ENCODE data around the gene CYP26C1. TPM values are rescaled to one million over a fixed set of nuclear protein-coding genes. Genes with fewer than 3 reads are reported as not detected.

CYP26C1 gene
- total RNA-seq, 1 experiment from 2014 or later = 0.11 TPM

DNA sequence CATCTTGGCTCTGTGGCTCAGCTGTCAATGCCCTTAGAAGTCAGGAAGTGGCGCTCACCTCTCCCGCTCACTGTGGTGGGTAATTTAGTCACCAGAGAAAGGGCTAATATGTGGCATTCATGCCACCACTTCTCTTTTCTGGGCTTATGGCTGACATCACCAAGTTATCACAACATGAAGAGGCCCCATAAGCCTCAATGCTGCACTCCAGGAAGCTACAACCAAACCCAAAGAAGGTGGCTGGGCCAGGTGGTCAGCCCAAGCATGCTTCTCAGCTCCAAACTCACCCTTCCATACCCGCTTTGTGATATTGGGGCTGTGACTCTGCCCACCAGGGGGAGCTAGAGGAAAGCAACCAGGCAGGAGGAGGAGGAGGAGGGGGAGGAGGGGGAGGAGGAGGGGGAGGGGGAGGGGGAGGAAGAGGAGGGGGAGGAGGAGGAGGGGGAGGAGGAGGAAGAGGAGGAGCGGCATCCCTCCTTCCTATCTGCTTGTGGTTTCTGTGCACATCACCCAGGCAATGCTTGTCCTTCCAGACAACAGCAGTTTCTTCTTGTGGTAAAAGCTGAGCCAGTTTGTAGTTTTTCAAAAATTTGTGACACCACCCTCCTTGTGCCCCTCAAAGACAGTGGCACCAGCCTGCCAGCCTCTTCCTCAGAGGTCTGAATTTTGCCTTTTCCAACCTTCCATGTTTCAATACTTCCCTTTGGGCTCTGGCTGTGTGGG is 55.2 kb downstream of the CYP26C1 start:
- ChIA-PET POLR2A (no interaction called here), CTCF (interaction anchor here (0.5 to 3.2 kb wide), 64 partner anchors 9 to 546 kb away, joined by 3 to 47 read pairs (median 5); partner anchors contain the start of gene CYP26A1)
- ATAC-seq (peak; percentile 93), DNase-seq (ENCODE audit: low spot score) (peak; percentile 88)
- peaks cover 12% of the 10 kb centered on the region for H3K4me1 Mint-ChIP-seq
- H3K27me3 Mint-ChIP-seq (ENCODE audit: low read depth) = peaks cover 15% of the 10 kb centered on the region
- no peak overlapping the region for H3K4me3 Mint-ChIP-seq
- no peaks in the 10 kb centered on the region for H3K9me3 Mint-ChIP-seq
- no peak overlapping the region for H3K27ac Mint-ChIP-seq
- no peaks in the 10 kb centered on the region for H3K36me3 Mint-ChIP-seq
- TF ChIP-seq, protein P1, sequence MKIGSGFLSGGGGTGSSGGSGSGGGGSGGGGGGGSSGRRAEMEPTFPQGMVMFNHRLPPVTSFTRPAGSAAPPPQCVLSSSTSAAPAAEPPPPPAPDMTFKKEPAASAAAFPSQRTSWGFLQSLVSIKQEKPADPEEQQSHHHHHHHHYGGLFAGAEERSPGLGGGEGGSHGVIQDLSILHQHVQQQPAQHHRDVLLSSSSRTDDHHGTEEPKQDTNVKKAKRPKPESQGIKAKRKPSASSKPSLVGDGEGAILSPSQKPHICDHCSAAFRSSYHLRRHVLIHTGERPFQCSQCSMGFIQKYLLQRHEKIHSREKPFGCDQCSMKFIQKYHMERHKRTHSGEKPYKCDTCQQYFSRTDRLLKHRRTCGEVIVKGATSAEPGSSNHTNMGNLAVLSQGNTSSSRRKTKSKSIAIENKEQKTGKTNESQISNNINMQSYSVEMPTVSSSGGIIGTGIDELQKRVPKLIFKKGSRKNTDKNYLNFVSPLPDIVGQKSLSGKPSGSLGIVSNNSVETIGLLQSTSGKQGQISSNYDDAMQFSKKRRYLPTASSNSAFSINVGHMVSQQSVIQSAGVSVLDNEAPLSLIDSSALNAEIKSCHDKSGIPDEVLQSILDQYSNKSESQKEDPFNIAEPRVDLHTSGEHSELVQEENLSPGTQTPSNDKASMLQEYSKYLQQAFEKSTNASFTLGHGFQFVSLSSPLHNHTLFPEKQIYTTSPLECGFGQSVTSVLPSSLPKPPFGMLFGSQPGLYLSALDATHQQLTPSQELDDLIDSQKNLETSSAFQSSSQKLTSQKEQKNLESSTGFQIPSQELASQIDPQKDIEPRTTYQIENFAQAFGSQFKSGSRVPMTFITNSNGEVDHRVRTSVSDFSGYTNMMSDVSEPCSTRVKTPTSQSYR (CRISPR knock-in tag; IDR thresholded peaks at IDR 0.05) = no peak
- TF ChIP-seq ZNF219 (CRISPR knock-in tag; IDR thresholded peaks at IDR 0.05; ENCODE audit: borderline replicate concordance) (no peak), TEAD4 (CRISPR knock-in tag; IDR thresholded peaks at IDR 0.05) (no peak), ZMAT4 (CRISPR knock-in tag; IDR thresholded peaks at IDR 0.05) (no peak), NR3C1 (CRISPR knock-in tag; conservative IDR thresholded peaks at IDR 0.05; ENCODE audit: low read depth) (no peak), ERG (CRISPR knock-in tag; IDR thresholded peaks at IDR 0.05) (no peak), USF1 (CRISPR knock-in tag; IDR thresholded peaks at IDR 0.05) (no peak), HMGXB4 (CRISPR knock-in tag; IDR thresholded peaks at IDR 0.05) (0 out of 2 replicates have a peak, but pooled peaks have one; percentile 41), NFE2L1 (CRISPR knock-in tag; IDR thresholded peaks at IDR 0.05) (no peak), ESRRA (CRISPR knock-in tag; IDR thresholded peaks at IDR 0.05; ENCODE audit: borderline replicate concordance) (no peak), PRRX2 (CRISPR knock-in tag; IDR thresholded peaks at IDR 0.05) (no peak), IRF2 (CRISPR knock-in tag; IDR thresholded peaks at IDR 0.05; ENCODE audit: borderline replicate concordance, low read depth) (no peak)
- TF ChIP-seq, protein P2, sequence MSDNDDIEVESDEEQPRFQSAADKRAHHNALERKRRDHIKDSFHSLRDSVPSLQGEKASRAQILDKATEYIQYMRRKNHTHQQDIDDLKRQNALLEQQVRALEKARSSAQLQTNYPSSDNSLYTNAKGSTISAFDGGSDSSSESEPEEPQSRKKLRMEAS (CRISPR knock-in tag; IDR thresholded peaks at IDR 0.05) = peak; percentile 66; the same call in 1 of the 2 replicates
- TF ChIP-seq, protein P3, sequence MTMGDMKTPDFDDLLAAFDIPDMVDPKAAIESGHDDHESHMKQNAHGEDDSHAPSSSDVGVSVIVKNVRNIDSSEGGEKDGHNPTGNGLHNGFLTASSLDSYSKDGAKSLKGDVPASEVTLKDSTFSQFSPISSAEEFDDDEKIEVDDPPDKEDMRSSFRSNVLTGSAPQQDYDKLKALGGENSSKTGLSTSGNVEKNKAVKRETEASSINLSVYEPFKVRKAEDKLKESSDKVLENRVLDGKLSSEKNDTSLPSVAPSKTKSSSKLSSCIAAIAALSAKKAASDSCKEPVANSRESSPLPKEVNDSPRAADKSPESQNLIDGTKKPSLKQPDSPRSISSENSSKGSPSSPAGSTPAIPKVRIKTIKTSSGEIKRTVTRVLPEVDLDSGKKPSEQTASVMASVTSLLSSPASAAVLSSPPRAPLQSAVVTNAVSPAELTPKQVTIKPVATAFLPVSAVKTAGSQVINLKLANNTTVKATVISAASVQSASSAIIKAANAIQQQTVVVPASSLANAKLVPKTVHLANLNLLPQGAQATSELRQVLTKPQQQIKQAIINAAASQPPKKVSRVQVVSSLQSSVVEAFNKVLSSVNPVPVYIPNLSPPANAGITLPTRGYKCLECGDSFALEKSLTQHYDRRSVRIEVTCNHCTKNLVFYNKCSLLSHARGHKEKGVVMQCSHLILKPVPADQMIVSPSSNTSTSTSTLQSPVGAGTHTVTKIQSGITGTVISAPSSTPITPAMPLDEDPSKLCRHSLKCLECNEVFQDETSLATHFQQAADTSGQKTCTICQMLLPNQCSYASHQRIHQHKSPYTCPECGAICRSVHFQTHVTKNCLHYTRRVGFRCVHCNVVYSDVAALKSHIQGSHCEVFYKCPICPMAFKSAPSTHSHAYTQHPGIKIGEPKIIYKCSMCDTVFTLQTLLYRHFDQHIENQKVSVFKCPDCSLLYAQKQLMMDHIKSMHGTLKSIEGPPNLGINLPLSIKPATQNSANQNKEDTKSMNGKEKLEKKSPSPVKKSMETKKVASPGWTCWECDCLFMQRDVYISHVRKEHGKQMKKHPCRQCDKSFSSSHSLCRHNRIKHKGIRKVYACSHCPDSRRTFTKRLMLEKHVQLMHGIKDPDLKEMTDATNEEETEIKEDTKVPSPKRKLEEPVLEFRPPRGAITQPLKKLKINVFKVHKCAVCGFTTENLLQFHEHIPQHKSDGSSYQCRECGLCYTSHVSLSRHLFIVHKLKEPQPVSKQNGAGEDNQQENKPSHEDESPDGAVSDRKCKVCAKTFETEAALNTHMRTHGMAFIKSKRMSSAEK (CRISPR knock-in tag; IDR thresholded peaks at IDR 0.05; ENCODE audit: borderline replicate concordance) = no peak
- TF ChIP-seq, protein P4, sequence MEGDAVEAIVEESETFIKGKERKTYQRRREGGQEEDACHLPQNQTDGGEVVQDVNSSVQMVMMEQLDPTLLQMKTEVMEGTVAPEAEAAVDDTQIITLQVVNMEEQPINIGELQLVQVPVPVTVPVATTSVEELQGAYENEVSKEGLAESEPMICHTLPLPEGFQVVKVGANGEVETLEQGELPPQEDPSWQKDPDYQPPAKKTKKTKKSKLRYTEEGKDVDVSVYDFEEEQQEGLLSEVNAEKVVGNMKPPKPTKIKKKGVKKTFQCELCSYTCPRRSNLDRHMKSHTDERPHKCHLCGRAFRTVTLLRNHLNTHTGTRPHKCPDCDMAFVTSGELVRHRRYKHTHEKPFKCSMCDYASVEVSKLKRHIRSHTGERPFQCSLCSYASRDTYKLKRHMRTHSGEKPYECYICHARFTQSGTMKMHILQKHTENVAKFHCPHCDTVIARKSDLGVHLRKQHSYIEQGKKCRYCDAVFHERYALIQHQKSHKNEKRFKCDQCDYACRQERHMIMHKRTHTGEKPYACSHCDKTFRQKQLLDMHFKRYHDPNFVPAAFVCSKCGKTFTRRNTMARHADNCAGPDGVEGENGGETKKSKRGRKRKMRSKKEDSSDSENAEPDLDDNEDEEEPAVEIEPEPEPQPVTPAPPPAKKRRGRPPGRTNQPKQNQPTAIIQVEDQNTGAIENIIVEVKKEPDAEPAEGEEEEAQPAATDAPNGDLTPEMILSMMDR (IDR thresholded peaks at IDR 0.05) = peak; percentile 47; the same call in 1 of the 2 replicates
- TF ChIP-seq, protein P5, sequence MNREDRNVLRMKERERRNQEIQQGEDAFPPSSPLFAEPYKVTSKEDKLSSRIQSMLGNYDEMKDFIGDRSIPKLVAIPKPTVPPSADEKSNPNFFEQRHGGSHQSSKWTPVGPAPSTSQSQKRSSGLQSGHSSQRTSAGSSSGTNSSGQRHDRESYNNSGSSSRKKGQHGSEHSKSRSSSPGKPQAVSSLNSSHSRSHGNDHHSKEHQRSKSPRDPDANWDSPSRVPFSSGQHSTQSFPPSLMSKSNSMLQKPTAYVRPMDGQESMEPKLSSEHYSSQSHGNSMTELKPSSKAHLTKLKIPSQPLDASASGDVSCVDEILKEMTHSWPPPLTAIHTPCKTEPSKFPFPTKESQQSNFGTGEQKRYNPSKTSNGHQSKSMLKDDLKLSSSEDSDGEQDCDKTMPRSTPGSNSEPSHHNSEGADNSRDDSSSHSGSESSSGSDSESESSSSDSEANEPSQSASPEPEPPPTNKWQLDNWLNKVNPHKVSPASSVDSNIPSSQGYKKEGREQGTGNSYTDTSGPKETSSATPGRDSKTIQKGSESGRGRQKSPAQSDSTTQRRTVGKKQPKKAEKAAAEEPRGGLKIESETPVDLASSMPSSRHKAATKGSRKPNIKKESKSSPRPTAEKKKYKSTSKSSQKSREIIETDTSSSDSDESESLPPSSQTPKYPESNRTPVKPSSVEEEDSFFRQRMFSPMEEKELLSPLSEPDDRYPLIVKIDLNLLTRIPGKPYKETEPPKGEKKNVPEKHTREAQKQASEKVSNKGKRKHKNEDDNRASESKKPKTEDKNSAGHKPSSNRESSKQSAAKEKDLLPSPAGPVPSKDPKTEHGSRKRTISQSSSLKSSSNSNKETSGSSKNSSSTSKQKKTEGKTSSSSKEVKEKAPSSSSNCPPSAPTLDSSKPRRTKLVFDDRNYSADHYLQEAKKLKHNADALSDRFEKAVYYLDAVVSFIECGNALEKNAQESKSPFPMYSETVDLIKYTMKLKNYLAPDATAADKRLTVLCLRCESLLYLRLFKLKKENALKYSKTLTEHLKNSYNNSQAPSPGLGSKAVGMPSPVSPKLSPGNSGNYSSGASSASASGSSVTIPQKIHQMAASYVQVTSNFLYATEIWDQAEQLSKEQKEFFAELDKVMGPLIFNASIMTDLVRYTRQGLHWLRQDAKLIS (CRISPR knock-in tag; IDR thresholded peaks at IDR 0.05; ENCODE audit: borderline replicate concordance) = no peak

Measured in WTC11 (cell line).